ENCODE measurements around the gene NAIF1.

The NAIF1 gene

DNA sequence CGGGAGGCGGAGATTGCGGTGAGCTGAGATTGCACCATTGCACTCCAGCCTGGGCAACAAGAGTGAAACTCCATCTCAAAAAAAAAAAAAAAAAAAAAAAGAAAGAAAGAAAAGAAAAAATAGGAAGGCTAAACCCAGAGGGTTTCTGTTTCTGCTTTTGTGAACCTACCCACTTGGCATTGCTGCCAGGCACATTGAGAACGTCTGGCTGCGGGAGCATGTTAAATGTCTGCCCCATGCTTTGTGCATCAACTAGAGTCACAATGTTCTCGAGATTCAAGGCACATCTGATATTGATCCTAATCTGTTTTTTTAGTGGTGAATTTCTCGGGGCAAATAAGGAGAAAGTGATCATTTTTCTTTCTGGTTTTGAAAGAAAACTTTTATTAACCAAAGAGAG is 3.8 kb upstream of the NAIF1 start:
- Histone ChIP-seq H3K27ac (peak overlapping the region; percentile 95), H3K4me3 (peak overlapping the region; percentile 22; the same call in 1 of the 2 replicates)

DNA sequence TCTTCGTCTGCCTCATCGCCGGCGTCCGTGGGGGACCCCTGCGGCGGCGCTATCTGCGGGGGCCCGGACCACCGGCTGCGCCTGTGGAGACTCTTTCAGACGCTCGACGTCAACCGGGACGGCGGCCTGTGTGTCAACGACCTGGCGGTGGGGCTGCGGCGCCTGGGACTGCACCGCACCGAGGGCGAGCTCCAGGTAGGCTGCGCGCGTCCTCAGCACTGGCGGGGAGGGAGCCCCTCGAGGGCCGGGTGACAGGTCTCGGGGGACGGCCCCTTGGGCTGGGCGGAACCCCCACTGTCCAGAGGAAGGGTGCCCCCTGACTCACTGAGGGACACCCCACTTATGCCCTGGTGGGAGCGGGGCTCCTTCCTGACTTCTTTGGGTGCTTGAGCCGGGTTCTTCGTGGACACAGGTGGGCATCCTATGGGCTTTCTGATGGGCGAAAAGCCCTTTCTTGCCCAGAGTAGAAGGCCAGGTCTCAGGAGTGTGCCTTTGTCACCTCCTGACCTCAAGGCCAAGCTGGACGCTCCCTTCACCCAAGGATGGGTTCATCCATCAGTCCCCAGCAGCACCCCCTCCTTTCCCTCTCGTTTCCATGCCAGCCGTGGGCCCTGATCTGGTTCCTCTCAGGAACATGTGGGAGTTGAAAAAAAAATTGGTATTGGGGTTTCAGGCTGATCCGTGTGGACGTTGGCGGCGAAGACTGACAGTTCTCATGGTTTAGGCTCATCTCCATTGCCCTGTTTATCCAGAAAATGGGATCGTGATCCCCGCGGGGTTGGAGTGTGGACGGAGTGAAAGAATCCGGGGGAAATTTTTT is 1.5 kb upstream of the NAIF1 start:
- Histone ChIP-seq H3K9ac (ENCODE audit: insufficient read length) (peak overlapping the region; percentile 82), H3K36me3 (ENCODE audit: insufficient read depth, low read length) (no peaks in the 10 kb centered on the region), H3K4me3 (peak overlapping the region; percentile 82), H3K27ac (peak overlapping the region; percentile 69), H3K9me3 (ENCODE audit: low read depth, low read length) (no peaks in the 10 kb centered on the region)
- TF ChIP-seq EZH2 (IDR thresholded peaks at IDR 0.05) = no peak
- TF ChIP-seq POLR2AphosphoS5 (IDR thresholded peaks at IDR 0.05; ENCODE audit: borderline replicate concordance, low read depth, low read length) = no peak
- no peak for DNase-seq (ENCODE audit: low read depth, low spot score)

More for the DNA sequence above, 3.8 kb upstream of the NAIF1 start:
- Histone ChIP-seq H3K36me3 (ENCODE audit: insufficient read depth, low read length) (no peaks in the 10 kb centered on the region; the same call in 1 of the 2 replicates), H3K9me3 (ENCODE audit: low read depth, low read length) (no peaks in the 10 kb centered on the region), H3K9ac (ENCODE audit: insufficient read length) (peak overlapping the region; percentile 42)
- no peak for TF ChIP-seq POLR2AphosphoS5 (IDR thresholded peaks at IDR 0.05; ENCODE audit: borderline replicate concordance, low read depth, low read length)
- no peak for TF ChIP-seq EZH2 (IDR thresholded peaks at IDR 0.05)
- TF ChIP-seq FOXP2 (optimal IDR thresholded peaks at IDR 0.05; ENCODE audit: control extremely low read depth, extremely low read length, insufficient read depth) = no peak
- DNase-seq (ENCODE audit: low read depth, low spot score) = no peak

DNA sequence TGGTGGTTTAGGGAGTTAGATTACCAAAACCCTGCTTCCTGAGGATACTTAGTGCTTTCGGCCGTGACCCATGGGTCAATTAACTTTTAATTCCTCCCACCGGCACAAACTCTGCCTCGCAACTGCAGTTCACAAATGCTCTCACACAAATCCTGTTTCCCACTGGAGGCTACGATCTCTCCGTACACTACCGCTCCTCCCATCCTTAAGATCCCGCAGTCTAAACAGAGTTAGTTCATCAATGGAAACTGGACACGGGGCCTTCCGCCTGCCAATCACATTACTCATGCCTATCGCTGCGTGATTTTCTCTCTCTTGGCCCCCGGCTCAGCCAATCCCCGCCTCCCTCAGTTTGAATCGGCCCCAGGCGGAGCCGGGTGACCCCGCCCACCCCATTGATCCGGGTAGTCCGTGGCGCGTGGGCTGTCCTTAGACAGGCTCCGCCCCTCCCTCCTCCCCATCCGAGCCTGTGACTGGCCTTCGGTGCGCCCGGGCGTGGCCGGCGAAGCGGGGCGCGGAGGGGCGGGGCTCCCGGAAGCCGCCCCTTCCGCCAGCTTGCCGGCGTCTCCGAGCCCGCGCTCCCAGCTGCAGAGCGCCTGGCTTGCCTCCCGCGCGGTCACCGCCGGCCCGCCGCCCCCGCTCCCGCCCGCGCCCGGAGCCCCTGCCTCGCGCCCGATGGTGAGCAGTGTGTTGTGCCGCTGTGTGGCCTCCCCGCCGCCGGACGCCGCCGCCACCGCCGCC is 695 bp upstream of the NAIF1 start, which contains the start of gene SLC25A25:
Gene SLC25A25, plus strand, starts transcription at position 588 of the 741 bp plus-strand sequence. Its CDS starts 88 bp downstream, at position 676.
- Histone ChIP-seq H3K4me3 (peak within 1 kb of the TSS; percentile 82), H3K9ac (ENCODE audit: insufficient read length) (peak within 1 kb of the TSS; percentile 88), H3K9me3 (ENCODE audit: low read depth, low read length) (no peaks in the 10 kb centered on the region), H3K27ac (peak within 1 kb of the TSS; percentile 96), H3K36me3 (ENCODE audit: insufficient read depth, low read length) (peaks cover 4% of the 10 kb centered on the region; the same call in 1 of the 2 replicates)
- peak; percentile 76 for TF ChIP-seq POLR2AphosphoS5 (IDR thresholded peaks at IDR 0.05; ENCODE audit: borderline replicate concordance, low read depth, low read length)
- TF ChIP-seq FOXP2 (optimal IDR thresholded peaks at IDR 0.05; ENCODE audit: control extremely low read depth, extremely low read length, insufficient read depth) = no peak
- peak; percentile 91 for DNase-seq (ENCODE audit: low read depth, low spot score)

DNA sequence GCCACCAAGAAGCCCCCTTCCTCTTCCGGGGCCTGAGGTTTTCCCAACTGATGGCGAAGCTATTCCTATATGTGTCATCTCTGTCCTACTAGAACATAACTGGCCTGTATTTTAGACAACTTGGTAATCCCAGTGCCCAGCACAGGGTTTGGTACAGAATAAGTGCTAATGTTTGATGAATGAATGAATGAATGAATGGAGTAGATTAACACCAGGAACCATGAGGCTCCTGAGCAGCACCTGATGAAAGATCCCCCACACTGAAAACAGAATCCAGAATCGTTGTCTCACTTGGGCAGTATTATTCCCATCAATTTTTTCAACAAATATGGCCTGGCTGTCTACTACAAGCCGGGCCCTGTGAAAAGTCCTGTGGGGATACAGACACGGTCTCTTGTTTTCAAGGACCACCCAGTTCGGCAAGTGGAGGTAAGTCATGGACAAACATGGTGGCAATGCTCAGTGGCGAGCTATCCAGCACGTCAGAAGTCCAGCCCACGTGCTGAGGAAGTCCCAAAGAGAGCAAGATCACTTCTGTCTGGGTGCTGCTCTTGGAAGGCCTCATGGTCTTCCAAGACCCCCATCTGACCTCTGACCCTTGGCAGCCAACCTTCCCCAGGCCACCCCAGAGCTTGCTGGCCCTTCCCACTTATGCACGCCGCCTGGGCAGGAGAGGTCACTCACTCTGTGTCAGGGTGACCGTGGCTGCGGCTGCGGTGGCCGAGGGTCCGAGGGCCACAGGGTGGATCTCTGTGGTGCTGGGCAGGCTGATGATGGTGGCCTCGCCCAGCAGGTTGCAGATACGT is 1.0 kb downstream of the NAIF1 start:
- no peaks in the 10 kb centered on the region for H3K9me3 ChIP-seq (ENCODE audit: low read depth, low read length)
- no peak overlapping the region for H3K27ac ChIP-seq
- H3K36me3 ChIP-seq (ENCODE audit: insufficient read depth, low read length) = peaks cover 4% of the 10 kb centered on the region; the same call in 1 of the 2 replicates
- no peak overlapping the region for H3K9ac ChIP-seq (ENCODE audit: insufficient read length)
- TF ChIP-seq POLR2AphosphoS5 (IDR thresholded peaks at IDR 0.05; ENCODE audit: borderline replicate concordance, low read depth, low read length) (no peak), EZH2 (IDR thresholded peaks at IDR 0.05) (no peak), FOXP2 (optimal IDR thresholded peaks at IDR 0.05; ENCODE audit: control extremely low read depth, extremely low read length, insufficient read depth) (no peak)
- no peak for DNase-seq (ENCODE audit: low read depth, low spot score)
- H3K4me3 ChIP-seq = peak overlapping the region; percentile 72

DNA sequence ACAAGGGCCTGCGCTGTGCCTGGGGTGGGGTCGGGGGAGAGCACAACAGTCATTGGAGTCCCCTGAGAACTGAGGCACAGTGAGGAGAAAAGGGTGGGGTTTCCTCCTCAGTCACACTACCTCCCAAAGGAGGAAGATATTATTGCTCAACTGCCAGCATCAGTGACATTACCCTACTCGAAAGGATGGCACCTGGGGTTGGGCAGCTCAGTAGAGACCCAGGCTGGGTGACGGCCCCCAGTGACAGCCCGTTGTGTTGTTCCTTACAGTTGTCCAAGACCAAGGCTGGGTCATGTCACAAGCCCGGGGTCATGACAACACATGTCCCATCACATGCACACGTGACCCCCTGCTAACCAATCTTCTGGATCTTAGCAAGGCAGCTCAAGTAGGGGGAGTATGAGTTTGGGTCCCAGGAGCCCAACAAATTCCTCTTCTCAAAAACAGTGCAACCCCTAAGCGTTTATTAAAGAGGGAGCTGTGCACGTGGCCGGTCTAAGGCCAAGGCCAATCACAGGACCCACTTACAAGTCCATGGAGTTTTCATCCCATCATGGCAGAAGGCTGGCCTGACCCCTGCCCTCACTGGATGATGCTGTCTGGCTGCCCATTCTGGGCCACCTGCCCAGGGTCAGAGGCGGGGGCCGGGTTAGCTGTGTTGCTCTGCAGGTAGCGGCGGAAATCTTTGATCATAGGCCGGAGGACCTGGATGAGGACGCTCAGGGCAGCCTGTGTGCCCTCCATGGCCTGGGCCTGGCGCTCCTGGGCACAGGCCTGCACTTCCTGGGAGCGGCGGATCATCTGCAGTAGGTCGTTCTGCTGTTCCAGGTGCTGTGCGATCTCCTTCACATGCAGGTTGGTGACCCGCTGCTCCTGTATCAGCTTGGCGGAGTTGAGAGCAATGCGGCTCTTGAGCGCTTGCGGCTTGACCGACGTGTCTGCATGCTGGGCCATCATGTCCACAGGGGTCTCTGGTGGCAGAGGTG is 4.0 kb downstream of the NAIF1 start:
- no peak for TF ChIP-seq FOXP2 (optimal IDR thresholded peaks at IDR 0.05; ENCODE audit: control extremely low read depth, extremely low read length, insufficient read depth)
- no peak for TF ChIP-seq EZH2 (IDR thresholded peaks at IDR 0.05)
- no peak for TF ChIP-seq POLR2AphosphoS5 (IDR thresholded peaks at IDR 0.05; ENCODE audit: borderline replicate concordance, low read depth, low read length)
- DNase-seq (ENCODE audit: low read depth, low spot score) = no peak
- Histone ChIP-seq H3K9me3 (ENCODE audit: low read depth, low read length) (no peaks in the 10 kb centered on the region), H3K9ac (ENCODE audit: insufficient read length) (no peak overlapping the region), H3K27ac (no peak overlapping the region), H3K36me3 (ENCODE audit: insufficient read depth, low read length) (peaks cover 4% of the 10 kb centered on the region; the same call in 1 of the 2 replicates), H3K4me3 (no peak overlapping the region)

DNA sequence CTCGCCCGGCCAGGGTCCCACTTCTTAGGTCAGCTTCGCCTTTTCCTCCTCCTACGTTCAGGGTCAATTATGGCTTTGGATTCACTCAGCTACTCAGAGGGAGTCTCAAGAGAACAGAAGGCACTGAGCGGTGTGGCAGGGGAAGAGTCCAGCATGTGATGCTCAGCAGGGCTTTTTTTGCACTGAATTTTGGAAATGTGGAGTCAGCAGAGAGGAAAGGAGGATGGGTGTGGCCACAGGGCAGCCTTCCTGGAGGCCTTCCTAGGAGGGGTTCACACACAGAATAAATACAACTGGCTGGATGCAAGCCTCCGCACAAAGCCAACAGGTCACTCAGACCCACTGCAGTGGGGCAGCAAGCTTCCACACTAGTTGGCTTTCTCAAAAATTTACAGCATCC is 4.8 kb downstream of the NAIF1 start:
- no peak for DNase-seq (ENCODE audit: low read depth, low spot score)
- TF ChIP-seq EZH2 (IDR thresholded peaks at IDR 0.05) = no peak
- TF ChIP-seq FOXP2 (optimal IDR thresholded peaks at IDR 0.05; ENCODE audit: control extremely low read depth, extremely low read length, insufficient read depth) = no peak
- no peak for TF ChIP-seq POLR2AphosphoS5 (IDR thresholded peaks at IDR 0.05; ENCODE audit: borderline replicate concordance, low read depth, low read length)
- no peak overlapping the region for H3K4me3 ChIP-seq
- H3K9me3 ChIP-seq (ENCODE audit: low read depth, low read length) = no peaks in the 10 kb centered on the region
- peaks cover 4% of the 10 kb centered on the region; the same call in 1 of the 2 replicates for H3K36me3 ChIP-seq (ENCODE audit: insufficient read depth, low read length)
- H3K27ac ChIP-seq = no peak overlapping the region
- no peak overlapping the region for H3K9ac ChIP-seq (ENCODE audit: insufficient read length)
